RWPE2 (cell line): Measurements from ENCODE around the gene MAGI1.

ENCODE experiments used
- ATAC-seq: fragments of 200-7000 bp; cut with Tn5 transposase; 3 replicates; pipeline ENCODE4 v1.9.1; 2021; ENCODE audit warnings: low read depth
- DNase-seq: peaks from one replicate; pipeline ENCODE4 v3.0.0-alpha.2; 2020; ENCODE audit warnings: low spot score
- H3K27ac ChIP-seq: fragments of 450-650 bp; 2 replicates; pipeline ENCODE4 v1.5.1; 2017; ENCODE audit warnings: mild to moderate bottlenecking; ENCODE audit not compliant: poor library complexity, severe bottlenecking
- H3K27me3 ChIP-seq: fragments of 250-450 bp; sonication (Bioruptor Pico); 2 replicates; pipeline ENCODE4 v1.5.1; 2021; ENCODE audit warnings: mild to moderate bottlenecking, moderate library complexity; ENCODE audit not compliant: insufficient read depth, poor library complexity, severe bottlenecking
- H3K36me3 ChIP-seq: fragments of 250-450 bp; sonication (Bioruptor Pico); 2 replicates; pipeline ENCODE4 v1.5.1; 2020; ENCODE audit warnings: low read depth, mild to moderate bottlenecking, moderate library complexity
- H3K4me1 ChIP-seq: fragments of 250-450 bp; sonication (Bioruptor Pico); 2 replicates; pipeline ENCODE4 v1.5.1; 2021; ENCODE audit warnings: mild to moderate bottlenecking, moderate library complexity; ENCODE audit not compliant: insufficient read depth, poor library complexity, severe bottlenecking
- H3K4me3 ChIP-seq: fragments of 250-450 bp; sonication (Bioruptor Pico); 2 replicates; pipeline ENCODE4 v1.5.1; 2021; ENCODE audit warnings: mild to moderate bottlenecking, moderate library complexity; ENCODE audit not compliant: severe bottlenecking
- H3K9me3 ChIP-seq: fragments of 250-450 bp; sonication (Bioruptor Pico); 2 replicates; pipeline ENCODE4 v1.5.1; 2021; ENCODE audit warnings: mild to moderate bottlenecking, moderate library complexity; ENCODE audit not compliant: severe bottlenecking
- CTCF ChIP-seq: fragments of 450-650 bp; IDR thresholded peaks from one replicate; pipeline ENCODE4 v1.5.1; 2017; ENCODE audit warnings: mild to moderate bottlenecking, moderate library complexity; ENCODE audit not compliant: poor library complexity, severe bottlenecking

MAGI1 gene

GRCh38 chr3:65339192-65339740, 699.5 kb downstream of the MAGI1 start:
- Histone ChIP-seq H3K36me3 (no peaks in the 10 kb centered on the region), H3K27ac (no peak overlapping the region), H3K4me1 (no peaks in the 10 kb centered on the region), H3K9me3 (no peaks in the 10 kb centered on the region), H3K27me3 (no peaks in the 10 kb centered on the region), H3K4me3 (no peak overlapping the region)
- ATAC-seq (no peak), DNase-seq (no peak)
- no peak for TF ChIP-seq CTCF

GRCh38 chr3:65338571-65338970, 700.1 kb downstream of the MAGI1 start:
- DNase-seq (no peak), ATAC-seq (no peak)
- H3K27me3 ChIP-seq, result no peaks in the 10 kb centered on the region
- no peak overlapping the region for H3K27ac ChIP-seq
- H3K4me3 ChIP-seq, result no peak overlapping the region
- no peak for TF ChIP-seq CTCF
- H3K4me1 ChIP-seq, result no peaks in the 10 kb centered on the region
- no peaks in the 10 kb centered on the region for H3K36me3 ChIP-seq
- H3K9me3 ChIP-seq, result no peaks in the 10 kb centered on the region

GRCh38 chr3:65335587-65335986, 703.1 kb downstream of the MAGI1 start:
- no peaks in the 10 kb centered on the region for H3K9me3 ChIP-seq
- no peak overlapping the region for H3K27ac ChIP-seq
- H3K36me3 ChIP-seq, result no peaks in the 10 kb centered on the region
- no peak for ATAC-seq
- TF ChIP-seq CTCF, result no peak
- no peaks in the 10 kb centered on the region for H3K27me3 ChIP-seq
- H3K4me1 ChIP-seq, result no peaks in the 10 kb centered on the region
- H3K4me3 ChIP-seq, result no peak overlapping the region
- DNase-seq, result no peak

- Histone ChIP-seq H3K36me3 (no peaks in the 10 kb centered on the region), H3K9me3 (no peaks in the 10 kb centered on the region), H3K27me3 (no peaks in the 10 kb centered on the region), H3K4me3 (no peak overlapping the region), H3K4me1 (no peaks in the 10 kb centered on the region), H3K27ac (no peak overlapping the region)
- no peak for TF ChIP-seq CTCF
- no peak for ATAC-seq
- DNase-seq, result no peak
These were observed 704.6 kb downstream of the MAGI1 start for GRCh38 chr3:65334045-65334665.

GRCh38 chr3:65331730-65332129, 707.0 kb downstream of the MAGI1 start:
- TF ChIP-seq CTCF, result no peak
- H3K36me3 ChIP-seq, result no peaks in the 10 kb centered on the region
- no peak overlapping the region for H3K4me3 ChIP-seq
- ATAC-seq (no peak), DNase-seq (no peak)
- no peaks in the 10 kb centered on the region for H3K27me3 ChIP-seq
- no peaks in the 10 kb centered on the region for H3K4me1 ChIP-seq
- no peak overlapping the region for H3K27ac ChIP-seq
- H3K9me3 ChIP-seq, result no peaks in the 10 kb centered on the region
